T1000 (cell line): Measurements from ENCODE around the gene REV1.
A peak's percentile ranks its signal among the peaks of the same experiment; 100 is the strongest.
"Not testable (repeated sequence)": the region's sequence is repeated elsewhere in the genome, so short reads cannot be mapped to it uniquely, and the experiment has no call there.

Experiments
- DNase-seq: peaks from one replicate; lab custom pipeline; 2025; ENCODE audit warnings: mixed read lengths; lab: John Stamatoyannopoulos, UW

Gene REV1

DNA sequence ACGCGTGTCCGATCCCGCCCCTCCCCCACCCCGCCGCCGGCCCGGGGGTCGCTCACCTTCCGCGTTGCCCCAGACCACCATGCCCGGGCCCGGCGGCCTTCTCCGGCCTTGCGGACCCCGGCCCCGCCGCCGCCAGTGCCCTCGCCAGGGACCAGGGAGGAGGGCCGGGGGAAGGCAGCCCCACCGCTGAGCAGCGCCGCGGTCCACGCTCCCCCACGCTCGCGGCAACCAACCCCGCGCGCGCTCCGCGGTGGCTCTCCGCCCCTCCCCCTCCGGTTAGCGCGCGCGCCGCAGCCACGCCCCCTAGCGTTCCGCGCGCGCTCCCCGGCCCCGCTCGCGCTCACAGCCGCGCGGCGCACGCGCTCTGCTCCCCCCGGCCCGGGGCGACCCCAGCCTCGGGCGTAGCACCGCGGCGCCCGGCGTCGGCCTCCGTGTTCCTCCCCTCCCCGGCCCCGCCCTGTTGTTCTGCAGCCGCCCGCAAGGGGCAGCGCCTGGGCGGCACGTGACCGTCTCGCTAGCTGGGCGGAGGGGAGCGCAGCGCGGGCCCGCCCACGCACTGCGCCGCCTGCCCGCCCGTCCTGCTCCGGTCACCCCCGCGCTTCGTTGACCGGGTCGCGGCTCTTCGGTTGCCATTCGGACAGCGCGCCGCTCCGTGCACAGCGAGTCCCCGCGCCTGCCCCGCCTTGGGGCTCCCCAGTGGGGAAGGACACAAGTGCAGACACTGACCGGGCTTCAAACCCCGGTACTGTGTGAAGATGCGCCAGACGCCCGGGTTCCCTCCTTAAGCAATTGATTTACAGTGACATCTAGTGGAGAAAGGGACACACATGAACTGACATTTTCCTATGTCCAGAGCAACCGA is at the start of gene REV1:
Gene REV1 (minus strand): TSS at position 257 of the 862 bp plus-strand sequence. CDS start 25,042 bp downstream, outside the sequence.
- peak; percentile 89 for DNase-seq

DNA sequence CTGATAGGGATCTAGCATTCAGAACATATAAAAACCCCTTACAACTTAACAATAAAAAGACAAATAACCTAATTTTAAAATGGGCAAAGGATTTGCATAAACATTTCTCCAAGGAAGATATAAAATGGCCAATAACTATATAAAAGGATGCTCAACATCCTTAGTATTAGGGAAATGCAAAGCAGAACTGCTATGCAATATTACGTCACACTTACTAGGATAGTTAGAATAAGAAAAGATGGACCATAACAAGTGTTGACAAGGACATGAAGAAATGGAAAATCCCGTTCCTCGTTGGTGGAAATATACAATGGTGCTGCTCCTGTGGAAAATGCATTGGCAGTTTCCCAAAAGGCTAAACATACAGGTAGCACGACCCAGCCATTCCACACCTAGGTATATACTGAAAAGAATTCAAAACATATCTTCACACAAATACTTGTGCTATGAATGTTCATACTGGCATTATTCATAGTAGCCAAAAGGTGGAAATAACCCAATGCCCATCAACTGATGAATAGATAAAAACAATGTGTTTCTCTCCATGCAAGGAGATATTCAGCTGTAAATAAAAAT is 48.2 kb upstream of the REV1 start:
- DNase-seq: no peak

DNA sequence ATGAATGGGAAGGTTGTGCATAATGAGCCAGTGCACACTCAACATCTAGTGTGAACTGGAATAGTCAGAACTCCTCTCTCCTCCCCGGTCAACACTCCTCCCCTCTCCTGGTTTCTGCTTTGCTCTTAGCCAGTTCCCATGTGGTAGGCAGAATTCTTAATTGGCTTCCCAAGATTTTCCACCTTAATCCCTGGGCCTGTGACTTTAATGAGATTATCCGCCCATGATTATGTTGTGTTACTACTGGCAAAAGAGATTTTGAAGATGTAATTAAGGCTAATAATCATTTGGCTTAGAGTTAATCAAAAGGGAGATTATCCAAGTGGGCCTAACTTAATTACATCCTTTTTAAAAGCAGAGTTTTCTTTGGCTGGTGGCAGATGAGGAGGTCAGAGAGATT is 34.2 kb upstream of the REV1 start:
- no peak for DNase-seq

DNA sequence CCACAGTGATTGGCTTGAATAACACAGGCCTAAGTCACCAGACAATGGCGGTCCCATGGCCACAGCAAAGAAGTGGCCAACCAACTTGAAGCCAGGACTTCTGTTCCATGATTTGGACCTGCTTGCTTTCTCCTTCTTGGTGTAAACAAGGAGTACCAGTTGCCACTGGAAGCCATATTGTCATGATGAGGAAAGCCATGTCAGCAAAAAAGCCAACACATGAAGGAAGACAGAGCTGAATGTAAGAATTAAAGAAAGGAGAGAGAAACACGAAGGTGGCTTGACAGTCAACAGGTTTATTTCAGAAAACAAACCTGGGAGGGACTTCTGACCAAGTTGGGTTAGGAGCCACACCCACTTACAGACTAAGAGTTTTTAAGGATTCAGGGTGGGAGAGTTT is 32.3 kb upstream of the REV1 start:
- DNase-seq: no peak

DNA sequence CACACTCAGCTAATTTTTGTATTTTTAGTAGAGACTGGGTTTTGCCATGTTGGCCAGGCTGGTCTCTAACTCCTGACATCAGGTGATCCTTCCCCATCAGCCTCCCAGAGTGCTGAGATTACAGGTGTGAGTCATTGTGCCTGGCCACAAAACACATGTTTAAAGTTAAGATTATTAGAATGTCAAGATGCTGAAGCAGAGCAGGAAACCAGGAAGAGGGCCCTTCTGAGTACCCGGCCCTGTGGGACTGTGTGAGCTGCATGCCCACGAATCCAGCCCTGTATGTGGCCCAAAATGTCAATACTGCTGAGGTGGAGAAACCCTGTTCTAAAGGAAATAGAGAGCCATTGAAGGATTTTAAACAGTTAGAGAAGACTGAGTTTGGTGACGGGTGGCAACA is 31.0 kb upstream of the REV1 start:
- DNase-seq: no peak

DNA sequence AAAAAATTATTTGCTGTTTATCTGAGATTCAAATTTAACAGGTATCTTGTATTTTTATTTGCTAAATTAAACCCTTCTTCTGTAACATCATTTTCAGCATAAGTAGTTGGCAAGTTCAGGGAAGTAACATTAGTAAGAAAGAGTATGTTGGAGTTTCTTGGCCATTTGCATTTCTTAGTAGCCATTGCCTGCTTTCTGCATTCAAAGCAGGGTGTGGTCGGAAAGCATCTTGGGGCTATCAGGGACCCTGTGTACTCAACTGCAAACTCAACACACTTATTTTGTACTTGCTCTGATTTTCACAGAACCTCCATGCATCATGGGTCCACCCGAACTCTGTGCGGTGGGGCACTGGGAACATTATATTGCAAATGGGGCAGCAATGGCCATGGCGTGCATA is 30.4 kb upstream of the REV1 start:
- DNase-seq: no peak

DNA sequence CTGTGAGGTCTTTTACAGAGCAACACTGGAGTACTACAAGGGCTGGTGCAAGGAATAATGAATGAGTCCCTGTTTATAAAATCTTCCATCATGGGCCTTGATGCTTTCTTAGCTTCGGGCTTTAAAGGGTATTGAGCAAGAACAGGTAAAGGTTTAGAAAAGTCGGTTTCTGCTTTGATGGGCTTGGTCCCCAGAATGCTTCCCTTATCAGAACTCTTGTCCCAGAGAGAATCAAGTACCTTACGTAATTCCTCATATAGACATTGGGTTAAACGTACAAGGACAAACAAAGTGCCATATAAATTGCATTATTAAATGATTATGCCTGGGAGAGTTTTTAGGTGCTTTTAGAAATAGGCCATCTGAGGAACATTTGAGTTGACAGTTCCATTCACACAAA is 24.5 kb upstream of the REV1 start:
- no peak for DNase-seq

DNA sequence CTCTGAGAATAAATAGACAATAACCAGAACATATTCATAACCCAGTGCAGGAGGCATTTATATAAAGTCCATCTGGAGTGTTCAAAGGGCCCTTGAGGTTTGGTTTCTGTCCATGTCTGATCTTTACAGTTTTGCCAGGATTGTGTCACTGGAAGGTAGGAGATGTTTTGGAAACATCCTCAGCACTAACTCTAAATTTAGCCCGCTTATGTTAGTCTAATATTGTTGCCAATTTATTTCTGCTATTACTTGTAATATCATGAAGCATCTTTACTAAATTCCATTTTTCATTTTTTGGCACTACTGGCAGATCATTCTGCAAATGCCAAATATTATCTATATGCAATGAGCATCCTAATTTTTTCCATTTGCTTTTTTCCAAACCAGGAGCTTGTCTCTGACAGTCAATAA is 22.4 kb upstream of the REV1 start:
- no peak for DNase-seq

DNA sequence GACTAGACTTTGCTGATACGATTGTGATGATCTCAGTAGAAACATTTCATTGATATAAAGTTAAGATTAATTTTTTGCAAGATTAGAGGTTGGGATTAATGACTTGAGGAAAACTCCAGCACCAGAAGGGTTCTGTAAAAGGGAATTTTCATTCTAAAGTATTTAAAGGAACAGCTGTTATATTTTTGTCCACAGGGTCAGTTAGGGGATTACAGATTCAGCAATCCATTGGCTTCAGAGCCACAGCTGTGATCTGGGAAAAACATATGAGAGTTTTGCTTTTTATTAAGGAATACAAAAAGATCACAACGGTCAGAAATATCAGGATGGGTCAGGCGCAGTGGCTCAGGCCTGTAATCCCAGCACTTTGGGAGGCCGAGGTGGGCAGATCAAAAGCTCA is 19.6 kb upstream of the REV1 start:
- no peak for DNase-seq

DNA sequence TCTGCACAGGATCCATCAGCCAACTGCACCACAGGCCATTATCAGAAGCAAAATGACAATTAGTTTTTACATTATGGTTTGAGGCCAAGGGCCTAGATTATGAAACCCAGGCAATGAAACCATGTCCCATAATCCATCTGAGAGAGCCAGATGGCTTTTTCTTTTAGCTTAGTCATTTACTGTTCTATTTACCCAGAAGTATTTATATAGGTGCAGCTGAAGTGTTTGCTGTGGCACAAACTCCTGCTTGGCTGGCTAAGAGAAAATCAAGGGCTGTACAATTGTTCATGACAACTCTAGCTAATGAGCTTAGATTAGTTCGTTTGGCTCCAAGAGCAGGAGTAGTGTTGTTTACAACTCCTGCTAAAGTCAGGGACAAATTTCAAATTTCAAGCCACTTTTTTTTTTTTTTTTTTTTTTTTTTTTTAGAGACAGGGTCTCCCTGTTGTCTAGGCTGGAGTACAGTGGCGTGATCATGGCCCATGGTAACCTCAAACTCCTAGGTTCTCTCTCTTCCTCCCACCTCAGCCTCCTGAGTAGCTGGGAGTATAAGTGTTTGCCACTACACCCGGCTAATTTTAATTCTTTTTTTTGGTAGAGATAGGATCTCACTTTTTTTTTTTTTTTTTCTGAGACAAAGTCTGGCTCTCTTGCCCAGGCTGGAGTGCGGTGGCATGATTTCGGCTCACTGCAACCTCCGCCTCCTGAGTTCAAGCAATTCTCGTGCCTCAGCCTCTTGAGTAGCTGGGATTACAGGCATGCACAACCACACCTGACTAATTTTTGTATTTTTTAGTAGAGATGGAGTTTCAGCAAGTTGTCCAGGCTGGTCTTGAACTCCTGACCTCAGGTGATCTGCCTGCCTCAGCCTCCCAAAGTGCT is 18.4 kb upstream of the REV1 start:
- no peak for DNase-seq

DNA sequence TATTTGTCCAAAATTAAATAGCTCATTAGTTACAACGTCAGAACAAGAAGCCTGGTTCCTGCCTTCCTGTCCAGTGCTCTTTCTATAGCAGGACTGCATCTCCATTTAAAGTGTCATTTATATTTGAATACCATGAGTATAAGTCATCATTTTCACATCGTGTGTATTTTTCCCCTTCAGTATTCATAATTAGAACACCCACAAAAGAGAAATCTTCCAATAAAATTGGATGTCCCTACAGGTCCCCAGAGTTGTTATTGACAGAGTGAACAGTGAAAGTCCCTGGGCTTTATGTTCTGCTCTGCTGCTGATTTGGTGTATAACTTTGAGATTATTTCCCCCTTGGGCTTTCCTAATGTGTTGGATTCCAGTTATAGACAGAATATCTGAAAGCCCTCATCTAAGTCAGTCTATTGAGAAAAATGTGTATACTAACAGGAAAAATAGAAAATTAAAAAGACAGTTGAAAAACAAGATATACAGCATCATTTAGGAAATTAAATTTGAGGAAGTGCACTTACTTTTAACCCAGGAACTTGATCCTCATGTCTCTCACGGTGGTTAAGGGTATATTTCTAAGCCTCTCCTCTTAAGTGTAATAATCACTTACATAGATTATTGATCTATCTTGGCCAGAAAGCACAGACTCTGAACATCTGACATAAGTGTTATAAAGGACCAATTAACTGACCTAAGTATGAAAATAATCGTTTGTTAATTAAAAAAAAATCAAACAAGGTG is 15.2 kb upstream of the REV1 start:
- no peak for DNase-seq

DNA sequence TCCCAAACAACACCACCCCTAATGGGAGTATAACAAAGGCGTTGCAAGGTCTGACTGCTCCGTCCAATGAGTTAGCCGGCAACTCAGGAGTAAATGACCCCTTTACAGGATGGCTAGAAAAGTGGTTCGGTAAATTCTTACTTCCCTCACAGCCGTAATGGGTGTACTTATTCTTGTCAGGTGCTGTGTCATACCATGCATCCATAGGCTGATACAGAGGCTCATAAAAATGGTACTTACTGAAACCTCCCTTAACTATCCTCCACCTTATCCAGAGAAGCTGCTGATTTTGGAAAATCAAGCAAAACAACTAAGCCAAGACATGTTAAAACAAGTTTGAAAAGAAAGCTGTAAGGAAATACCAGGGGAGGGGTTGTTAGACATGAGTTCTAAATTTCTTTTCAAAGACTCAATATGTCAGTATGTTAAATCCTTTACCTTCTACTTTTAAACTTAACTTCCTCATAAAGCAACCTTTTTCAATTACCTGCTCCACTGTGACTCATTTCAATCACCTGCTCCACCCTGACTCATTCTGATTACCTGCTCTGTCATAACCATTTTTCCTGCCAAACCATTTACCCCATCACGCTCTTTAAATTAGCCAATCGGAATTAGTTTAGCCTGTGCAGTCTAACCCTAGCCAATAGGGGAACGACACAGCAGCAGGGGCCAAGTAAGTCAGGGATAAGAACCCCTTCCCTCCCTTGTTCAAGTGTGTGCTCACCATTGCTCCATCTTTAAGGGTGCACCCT is 14.0 kb upstream of the REV1 start:
- not testable (repeated sequence) for DNase-seq

DNA sequence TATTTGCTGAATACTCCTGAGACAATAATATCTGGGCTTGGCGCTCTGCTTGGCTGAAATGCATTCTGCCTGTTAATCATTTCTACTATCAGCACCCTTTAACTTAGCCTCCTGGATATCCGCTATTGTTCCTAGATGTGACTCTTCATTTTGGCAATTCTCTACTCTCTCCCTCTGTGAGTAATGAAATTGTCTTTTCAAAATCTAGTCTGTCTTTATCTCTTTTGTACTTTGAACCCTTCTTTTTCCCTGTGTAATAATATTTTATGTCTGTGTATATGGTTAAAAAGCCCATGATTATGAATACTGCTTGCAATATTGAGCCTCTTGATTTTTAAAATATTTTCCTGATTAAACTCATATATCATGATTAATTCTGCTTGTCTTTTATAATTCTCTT is 6.2 kb upstream of the REV1 start:
- DNase-seq: no peak

DNA sequence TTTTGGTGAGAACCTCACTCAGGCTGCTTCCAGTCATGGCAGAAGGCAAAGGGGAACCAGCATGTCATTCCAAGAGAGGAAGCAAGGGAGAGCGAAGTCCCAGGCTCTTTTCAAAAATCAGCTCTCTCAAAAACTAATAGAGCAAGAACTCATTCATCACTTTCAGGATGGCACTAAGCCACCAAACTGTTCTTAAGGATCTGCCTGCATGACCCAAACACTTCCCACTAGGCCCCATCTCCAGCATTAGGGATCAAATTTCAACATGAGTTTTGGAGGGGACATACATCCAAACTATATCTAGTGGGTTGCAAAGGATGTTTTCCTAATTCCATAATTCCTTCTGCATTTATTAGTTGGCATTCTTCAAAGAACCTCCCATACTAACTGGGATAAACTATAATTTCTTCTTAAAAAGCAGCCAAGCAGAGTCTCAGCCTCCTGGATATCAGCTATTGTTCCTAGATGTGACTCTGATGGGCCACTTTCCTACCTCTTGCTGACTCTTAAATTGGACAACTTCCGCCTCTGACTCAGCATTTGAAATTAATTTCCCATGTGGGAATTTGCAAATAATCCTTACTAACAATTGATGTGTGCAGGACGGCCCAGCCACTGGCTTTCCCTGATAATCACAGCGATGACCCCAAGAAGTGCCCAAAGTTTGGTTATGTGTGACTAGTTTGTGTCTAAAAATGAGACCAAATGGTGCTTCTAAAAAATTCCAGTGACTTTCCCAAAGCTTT is 5.5 kb upstream of the REV1 start:
- no peak for DNase-seq

DNA sequence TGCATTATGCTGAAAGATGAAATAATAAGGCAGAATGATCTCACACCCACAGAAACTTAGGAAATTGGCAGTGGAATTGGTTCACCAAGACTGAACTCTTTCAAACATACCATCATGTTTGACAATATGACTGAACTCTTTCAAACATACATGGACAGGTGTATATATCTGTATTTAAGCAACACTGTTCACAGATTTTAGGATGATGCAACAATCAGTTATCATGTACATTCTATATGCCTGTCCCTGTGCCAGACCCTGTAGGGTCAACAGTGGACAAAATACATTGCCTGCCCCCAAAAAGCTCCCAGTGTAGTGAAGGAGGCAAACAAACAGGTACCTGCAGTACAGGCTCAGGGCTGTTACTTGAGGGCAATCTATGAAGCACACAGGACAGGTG is 2.9 kb upstream of the REV1 start:
- DNase-seq: no peak

DNA sequence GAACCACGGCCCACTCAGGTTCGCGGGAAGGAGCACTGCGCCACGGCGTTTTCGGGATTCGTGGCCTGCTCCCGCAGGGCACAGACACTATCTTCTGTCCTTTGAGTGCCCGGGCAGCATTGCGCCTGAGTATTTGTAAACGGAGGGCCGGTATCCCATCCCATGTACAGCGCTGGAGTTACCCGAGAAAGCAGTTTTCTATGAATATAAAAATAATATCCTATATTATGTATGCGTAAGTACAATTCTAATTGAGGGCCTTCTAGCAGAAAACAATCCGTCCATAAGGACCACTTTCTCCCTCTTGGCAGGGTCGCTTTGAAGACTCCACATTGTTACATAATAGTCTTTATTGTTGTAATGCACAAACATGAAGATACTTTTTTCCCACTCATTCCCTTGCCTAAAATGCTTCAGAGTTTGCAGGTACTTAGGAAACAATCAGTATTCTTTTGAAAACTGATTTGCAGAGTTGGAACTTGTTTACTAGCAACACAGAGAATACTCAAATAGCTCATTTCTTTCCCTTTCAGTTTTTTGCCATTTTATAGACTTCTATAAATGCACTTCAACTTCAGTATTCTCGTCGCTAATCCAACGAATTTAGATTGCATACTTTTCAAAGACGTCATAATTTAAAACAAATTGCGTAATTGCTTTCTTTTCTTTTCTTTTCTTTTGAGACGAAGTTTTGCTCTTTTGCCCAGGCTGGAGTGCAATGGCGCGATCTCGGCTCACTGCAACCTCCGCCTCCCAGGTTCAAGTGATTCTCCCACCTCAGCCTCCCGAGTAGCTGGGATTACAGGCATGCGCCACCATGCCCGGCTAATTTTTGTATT is 1.0 kb upstream of the REV1 start:
- DNase-seq: no peak

DNA sequence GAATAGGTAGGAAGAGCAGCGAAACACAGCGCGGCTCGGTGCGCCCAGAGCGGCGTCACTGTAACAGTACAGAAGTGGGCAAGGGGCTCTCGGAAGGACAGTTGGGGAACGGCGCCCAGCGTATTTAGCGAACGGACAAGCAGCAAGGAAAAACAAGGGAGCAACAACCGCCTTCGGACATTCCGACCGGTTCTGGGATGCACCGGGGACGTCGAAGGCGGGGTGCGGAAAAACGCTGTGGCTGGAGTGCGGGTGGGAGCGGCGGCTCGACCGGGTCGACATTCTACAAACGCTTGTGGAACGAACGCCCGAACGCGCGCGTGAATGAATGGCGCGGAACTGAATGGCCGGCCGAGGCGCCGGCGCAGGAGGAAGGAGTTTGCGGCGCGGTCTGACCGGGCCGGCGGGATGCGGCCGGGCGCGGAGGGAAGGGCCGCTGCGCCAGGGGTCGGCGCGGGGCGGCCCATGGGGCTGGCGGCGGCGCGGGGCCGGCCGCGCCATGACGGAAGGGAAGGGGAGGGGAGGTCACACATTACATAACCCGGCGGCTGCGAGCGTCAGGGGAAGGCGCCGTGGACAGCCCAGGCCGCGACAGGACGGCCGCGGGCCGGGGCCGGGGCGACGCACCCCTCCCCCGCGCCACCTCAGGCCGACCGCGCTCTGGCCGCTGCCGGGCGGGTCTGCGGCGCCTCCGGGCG is 605 bp downstream of the REV1 start:
- DNase-seq: no peak

DNA sequence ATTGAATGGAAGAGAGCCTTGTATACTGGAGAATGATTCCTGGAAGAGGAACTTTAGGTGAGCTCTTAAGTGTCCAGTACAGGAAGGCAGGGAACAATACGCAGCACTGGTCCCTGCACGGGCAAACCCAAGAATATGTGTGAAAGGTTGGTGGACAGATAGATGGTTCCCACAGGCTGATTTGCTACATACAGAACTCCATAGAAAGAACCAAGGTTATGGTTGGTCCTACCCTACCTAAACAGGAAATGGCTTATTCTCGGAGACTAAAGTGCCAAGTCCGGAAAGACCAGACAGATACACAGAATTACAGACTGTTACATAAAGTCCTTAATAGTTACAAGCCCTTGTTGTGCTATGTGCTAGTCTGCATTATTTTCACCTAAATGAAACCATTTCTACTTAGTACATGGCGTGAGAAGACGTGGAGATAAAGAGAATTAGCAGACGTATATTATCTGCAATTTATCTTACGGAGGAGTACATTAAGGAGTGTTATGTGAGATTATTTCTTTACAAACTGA is 1.2 kb downstream of the REV1 start:
- no peak for DNase-seq

DNA sequence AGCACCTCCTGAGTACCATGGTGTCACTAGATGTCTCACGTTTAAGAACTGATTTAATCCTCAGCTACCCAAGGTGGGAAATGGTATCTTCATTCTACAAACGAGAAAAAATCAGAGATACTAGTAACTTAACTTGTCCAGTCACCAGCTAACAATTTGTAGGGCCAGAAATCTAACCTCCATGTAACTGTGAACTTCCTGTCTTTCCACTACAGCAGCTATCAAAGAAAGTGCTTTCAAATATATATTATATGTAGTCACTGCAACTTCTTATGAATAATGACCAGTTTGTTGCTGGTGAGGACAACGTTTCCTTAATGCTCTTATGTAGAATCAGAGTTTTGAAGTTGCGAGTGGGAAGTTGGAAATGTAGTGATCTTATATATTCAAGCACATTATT is 1.9 kb downstream of the REV1 start:
- DNase-seq: no peak
